Prostate gland (tissue), 2 donors: ENCODE data around the gene ELP6.

ENCODE experiments used
- POLR2A ChIP-seq: fragments of 450-650 bp; IDR thresholded peaks from one replicate; pipeline ENCODE4 v1.6.1; 2016; ENCODE audit warnings: antibody characterized with exemption, mild to moderate bottlenecking
- POLR2AphosphoS5 ChIP-seq: sonication (generic); formaldehyde crosslinking; IDR thresholded peaks from one replicate; pipeline ENCODE4 v1.6.1; 2017; ENCODE audit warnings: antibody characterized with exemption
- TF ChIP-seq, protein P1 (sequence below), 4 experiments: fragments of 200-600 bp in 2 of 4; fragments of 450-650 bp in 2 of 4; sonication (generic) in 2 of 4; IDR thresholded peaks; 1 replicate in 3 of 4; 2 replicates in 1 of 4; pipeline ENCODE4 v1.5.1; 2016 to 2019; ENCODE audit warnings: antibody characterized with exemption in 4 of 4, mild to moderate bottlenecking in 2 of 4, moderate library complexity in 2 of 4

GRCh38 chr3:47517937-47518336 lies 4.4 kb upstream of the ELP6 start:
- TF ChIP-seq, protein P1, sequence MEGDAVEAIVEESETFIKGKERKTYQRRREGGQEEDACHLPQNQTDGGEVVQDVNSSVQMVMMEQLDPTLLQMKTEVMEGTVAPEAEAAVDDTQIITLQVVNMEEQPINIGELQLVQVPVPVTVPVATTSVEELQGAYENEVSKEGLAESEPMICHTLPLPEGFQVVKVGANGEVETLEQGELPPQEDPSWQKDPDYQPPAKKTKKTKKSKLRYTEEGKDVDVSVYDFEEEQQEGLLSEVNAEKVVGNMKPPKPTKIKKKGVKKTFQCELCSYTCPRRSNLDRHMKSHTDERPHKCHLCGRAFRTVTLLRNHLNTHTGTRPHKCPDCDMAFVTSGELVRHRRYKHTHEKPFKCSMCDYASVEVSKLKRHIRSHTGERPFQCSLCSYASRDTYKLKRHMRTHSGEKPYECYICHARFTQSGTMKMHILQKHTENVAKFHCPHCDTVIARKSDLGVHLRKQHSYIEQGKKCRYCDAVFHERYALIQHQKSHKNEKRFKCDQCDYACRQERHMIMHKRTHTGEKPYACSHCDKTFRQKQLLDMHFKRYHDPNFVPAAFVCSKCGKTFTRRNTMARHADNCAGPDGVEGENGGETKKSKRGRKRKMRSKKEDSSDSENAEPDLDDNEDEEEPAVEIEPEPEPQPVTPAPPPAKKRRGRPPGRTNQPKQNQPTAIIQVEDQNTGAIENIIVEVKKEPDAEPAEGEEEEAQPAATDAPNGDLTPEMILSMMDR (IDR thresholded peaks at IDR 0.05): no peak
- TF ChIP-seq POLR2AphosphoS5: no peak
- no peak for TF ChIP-seq POLR2A
